HG03378 (cell line): ENCODE results near the gene CD3G.

ENCODE experiments used
- ATAC-seq: cut with Tn5 transposase; IDR thresholded peaks from one replicate; pipeline ENCODE4 v1.9.1; 2021; ENCODE audit warnings: mild to moderate bottlenecking, moderate library complexity; ENCODE audit not compliant: unreplicated experiment

CD3G gene

DNA sequence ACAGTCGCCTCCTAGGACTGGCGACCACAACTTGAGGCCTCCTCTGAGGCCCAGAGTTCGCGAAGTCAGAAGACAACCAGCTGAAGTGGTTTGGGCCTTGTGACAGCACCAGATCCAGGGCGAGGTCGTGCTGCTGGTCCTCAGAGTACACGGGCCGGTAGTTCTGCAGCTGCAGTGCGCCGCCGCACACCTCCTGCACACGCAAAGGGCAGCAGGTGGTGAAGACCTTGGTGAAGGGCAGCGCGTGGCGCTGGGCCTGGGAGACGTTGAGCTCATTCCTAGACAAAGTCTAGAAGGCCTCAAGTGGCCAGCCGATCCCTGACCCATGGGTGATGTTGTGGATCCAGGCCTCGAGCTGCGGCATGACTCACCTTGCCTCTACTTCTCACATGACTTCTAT lies 21.4 kb upstream of the CD3G start:
- no peak for ATAC-seq

DNA sequence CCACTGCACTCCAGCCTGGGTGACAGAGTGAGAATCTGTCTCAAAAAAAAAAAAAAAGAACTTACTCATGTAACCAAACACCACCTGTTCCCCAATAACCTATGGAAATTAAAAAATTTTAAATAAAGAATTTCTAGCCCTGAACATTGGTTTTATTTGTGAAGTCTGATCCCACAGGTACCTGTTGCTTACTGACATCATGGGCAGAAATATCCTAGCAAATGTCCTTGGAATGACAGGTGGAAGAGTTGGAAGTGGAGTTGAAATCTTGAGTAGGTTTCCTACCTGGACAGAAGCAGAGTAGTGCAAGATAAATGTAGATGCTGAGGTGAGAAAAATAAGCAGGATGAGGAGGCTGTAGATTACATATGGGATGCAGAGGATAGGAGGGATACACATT lies 18.9 kb upstream of the CD3G start:
- ATAC-seq: no peak

DNA sequence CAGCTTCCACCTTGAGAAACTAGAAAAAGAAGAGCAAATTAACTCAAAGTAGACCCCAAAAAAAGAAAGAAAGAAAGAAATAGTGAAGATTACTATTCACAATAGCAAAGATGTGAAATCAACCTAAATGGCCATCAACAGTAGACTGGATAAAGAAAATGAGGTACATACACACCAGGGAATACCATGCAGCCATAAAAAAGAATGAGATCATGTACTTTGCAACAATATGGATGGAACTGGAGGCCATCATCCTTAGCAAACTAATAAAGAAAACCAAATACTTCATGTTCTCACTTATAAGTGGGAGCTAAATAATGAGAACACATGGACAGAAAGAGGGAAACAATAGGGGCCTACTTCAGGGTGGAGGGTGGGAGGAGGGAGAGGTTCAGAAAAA lies 15.4 kb upstream of the CD3G start:
- ATAC-seq: no peak

DNA sequence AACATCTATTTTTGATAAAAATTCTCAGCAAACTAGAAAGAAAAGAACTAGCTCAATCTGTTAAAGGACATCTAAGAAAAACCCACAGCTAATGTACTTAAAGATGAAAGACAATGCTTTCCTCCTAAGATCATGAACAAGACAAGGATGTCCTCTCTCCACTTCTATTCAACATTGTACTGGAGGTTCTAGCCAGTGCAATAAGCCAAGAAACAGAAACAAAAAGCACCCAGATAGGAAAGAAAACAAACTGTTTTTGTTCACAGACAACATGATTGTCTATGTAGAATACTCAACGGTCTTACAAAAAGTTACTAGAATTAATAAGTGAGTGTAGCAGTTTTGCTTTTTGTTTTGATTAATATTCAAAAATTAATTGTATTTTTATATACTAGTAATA lies 9.4 kb upstream of the CD3G start:
- ATAC-seq: no peak

DNA sequence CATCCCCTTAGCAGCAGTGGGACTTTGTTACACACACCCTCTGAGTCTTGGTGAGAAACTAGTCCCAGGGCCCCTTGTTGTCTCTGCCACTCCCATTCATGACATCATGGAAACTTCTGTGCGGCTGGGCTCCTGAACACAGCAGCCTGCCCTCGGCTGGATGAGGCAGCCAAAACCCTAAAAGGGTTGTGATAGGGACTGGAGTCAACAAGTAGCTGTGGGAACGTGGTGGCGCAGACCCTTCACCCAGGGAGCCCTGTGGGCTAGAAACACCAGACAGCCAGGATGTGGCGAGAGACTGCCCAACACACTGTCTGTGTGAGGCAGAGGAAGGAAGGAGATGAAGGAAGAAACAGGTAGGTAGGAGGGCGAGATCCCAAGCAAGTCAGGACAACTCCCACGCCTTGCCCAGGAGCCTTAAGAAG lies 5.5 kb upstream of the CD3G start:
- no peak for ATAC-seq

DNA sequence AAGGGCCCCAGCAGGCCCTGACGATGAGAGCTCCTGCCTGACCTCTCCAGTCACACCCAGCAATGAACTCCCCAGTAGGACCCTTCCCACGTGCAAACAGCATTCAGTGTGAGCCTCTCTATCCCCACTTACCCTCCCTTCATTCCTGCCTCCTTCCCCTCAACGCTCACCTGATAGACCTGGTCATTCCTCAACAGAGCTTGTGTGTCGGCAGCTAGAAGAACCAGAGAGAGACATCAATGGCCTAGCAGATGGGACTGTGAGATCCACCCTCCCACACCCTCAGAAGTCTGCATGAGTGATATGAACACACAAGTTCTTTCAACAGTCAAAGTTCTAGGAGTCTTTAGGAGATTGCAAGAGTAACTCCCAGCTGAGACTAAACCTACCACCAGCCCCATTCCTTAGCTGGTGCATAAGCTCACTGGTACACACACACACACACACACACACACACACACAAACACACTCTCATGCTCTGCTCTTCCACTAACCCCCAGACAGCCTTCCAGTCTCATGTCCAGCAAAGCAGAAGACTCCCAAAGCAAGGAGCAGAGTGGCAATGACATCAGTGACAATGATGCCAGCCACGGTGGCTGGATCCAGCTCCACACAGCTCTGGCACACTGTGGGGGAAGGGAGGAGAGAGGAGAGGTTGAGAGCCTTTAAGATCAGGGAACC lies 4.7 kb upstream of the CD3G start:
- no peak for ATAC-seq

DNA sequence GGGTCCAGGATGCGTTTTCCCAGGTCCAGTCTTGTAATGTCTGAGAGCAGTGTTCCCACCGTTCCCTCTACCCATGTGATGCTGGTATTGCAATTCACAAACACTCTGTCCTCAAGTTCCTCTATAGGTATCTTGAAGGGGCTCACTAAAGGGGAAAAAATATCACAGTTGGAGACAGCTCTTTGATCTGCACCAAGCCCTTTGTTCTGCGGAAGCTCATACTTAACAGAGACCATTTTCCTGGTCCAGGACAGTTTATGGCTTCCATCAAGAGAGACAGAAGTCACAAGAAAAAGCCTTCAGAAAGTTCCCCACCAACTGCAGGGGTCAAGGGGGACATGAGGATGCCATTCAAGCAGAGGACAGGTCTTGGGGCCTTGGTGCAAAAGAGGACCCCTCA lies 3.7 kb upstream of the CD3G start:
- ATAC-seq: no peak

DNA sequence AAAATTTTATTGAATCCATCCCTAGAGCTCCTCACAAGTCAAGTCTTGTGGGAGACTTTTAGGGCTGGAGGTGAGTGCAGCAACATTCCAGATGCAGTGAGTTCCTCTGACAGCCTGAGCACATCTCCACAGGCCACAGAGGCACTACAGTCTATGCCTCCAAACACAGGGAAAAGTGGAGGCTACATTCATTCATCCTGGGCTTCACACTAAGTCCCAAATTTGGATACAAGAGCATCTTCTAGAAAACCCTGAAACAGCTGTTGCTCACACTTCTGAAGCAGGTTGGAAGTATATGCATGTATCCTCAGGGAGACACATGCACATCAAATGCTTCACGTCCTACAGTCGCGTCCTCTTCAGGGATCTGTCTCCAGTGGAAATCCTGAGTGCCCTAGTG lies 2.9 kb upstream of the CD3G start:
- no peak for ATAC-seq

DNA sequence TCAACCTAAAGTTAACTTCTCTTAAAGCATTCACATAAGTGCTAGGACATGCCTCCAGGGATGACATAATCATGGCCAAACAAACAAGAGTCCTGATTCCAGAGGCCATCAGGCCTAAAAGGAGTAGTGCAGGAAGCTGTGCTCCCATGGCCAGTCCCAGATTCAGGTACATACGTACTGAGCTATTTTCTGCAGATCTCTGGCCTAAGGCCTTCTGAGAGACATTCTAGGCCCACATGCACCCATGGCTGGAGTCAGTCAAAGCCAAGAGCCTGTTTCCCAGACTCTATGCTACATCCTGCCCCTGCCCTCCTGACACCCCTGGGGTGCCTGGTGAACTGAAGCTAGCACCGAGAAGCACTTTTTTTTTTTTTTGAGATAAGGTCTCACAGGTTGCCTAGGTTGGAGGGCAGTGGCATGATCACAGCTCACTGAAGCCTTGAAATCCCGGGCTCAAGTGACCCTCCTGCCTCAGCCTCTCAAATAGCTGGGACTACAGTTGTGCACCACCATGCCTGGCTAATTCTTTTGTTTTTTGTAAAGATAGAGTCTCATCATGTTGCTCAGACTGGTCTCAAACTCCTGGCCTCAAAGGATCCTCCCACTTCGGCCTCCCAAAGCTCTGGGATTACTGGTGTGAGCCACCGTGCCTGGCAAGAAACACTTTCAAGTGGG lies 2.2 kb upstream of the CD3G start:
- ATAC-seq: no peak

DNA sequence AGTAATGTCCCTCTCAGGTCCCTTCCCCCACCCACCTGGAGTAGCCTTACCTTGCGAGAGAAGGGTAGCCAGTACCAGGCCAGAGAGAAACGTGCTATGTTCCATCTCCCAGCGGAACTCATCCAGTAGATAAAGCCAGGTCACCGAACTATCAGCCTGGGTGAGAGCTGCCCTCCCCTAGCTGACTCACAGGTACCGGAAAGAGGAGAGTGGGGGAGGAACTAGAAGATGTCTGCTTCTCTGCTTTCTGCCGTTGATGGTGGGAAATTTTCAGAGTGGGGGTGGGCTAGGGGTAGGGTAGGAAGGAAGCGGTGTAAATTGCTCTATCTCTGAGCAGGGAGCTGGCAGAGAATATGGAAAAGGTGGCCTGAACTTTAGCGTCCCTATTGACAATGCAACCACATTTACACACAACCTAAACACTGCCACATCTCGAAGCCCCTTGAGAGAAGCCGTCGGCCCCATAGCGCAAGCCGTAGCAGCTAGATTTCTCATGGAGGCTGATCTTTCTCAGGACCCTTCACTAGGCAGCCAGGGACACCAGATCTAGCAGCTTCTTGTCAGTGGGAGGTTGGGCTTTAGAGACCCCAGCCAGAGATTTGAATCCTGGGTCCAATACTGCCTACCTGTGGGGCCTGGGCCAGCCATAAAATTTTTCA lies 1.5 kb upstream of the CD3G start, which contains the start of gene CD3D:
Gene CD3D (minus strand): TSS at position 203 of the 659 bp plus-strand sequence. CDS start 98 bp downstream, at position 105.
- no peak for ATAC-seq

DNA sequence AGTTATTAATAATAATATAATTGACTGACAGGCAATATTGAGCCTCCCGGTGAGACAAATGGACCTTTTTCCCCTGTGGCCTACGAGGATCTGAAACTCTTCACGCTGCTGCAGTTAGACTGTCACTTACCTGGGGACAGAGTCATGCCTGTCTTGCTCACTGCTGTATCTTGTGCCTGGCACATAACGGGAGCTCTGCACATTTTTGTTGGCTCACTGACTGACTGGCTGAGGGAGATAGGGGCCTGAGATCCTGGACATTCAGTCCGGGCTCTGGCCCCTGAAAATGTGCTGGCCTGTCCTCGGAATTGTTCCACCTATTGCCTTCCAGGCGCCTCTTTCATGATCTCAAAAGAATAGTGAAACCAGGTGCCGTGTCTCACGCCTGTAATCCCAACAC lies 896 bp upstream of the CD3G start:
- no peak for ATAC-seq

DNA sequence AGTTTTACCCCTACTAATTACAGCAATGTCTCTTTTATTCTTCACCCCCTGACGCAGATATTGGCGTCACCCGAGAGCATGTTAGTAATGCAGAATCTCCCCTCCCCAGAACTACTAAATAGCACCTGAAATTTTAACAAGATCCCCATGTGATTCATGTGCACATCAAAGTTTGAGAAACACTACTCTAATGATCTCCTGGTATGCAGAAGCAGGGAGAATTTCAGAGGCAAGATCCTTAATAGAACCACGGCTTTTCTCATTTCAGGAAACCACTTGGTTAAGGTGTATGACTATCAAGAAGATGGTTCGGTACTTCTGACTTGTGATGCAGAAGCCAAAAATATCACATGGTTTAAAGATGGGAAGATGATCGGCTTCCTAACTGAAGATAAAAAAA lies 5.3 kb downstream of the CD3G start:
- ATAC-seq: no peak

DNA sequence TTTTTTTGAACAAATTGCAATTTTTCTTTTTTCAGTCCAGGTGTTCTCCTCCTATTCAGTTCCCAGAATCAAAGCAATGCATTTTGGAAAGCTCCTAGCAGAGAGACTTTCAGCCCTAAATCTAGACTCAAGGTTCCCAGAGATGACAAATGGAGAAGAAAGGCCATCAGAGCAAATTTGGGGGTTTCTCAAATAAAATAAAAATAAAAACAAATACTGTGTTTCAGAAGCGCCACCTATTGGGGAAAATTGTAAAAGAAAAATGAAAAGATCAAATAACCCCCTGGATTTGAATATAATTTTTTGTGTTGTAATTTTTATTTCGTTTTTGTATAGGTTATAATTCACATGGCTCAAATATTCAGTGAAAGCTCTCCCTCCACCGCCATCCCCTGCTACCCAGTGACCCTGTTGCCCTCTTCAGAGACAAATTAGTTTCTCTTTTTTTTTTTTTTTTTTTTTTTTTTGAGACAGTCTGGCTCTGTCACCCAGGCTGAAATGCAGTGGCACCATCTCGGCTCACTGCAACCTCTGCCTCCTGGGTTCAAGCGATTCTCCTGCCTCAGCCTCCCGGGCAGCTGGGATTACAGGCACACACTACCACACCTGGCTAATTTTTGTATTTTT lies 9.1 kb downstream of the CD3G start:
- no peak for ATAC-seq

DNA sequence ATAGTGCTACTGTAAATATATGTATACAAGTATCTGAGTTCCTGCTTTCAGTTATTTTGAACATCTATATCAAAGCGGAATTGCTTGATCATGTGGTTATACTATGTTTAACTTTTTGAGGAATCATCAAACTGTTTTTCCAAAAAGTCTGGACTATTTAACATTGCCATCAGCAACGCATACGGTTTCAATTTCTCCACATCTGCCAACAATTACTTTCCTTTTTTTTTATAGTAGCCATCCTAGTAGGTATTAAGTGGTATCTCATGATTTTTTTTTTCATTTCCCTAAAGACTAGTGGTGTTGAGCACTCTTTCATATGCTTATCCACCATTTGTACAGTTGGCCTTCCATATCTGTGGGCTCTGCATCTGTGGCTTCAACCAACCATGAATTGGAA lies 13.9 kb downstream of the CD3G start:
- no peak for ATAC-seq

DNA sequence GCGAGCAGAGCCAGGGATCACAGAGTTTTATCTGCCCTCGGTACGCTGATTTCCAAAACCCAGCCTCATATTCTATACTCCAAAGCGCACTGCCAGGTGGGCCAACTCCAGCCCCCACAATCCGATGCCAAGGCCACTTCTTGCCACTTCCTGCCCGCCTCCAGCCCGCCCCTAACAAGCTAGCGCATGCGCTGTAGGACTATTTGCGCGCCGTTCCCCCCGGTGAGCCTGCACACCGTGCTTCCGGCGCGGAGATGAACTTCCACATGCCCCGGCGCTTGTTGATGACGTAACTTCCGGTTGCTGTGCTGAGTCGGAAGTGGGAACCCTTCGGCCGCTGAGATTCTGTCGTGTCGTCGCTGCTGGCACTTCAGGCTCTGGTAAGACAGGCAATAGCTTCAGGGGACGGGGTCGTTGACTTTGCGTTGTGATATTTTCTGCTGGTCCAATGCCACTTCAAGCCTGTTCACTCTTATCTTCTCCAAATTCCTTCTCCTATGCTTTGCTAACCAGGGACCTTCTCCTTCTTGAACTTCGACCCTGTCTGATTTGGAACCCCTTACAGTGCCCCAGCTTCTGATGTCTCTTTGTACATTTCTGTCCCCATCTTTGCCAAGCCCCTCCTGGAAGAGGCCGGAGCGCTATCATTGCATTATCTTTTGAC lies 15.3 kb downstream of the CD3G start, which contains the start of gene UBE4A:
Gene UBE4A (plus strand): TSS at position 306 of the 664 bp plus-strand sequence. CDS start 5,481 bp downstream, outside the sequence.
- ATAC-seq: peak; percentile 65

DNA sequence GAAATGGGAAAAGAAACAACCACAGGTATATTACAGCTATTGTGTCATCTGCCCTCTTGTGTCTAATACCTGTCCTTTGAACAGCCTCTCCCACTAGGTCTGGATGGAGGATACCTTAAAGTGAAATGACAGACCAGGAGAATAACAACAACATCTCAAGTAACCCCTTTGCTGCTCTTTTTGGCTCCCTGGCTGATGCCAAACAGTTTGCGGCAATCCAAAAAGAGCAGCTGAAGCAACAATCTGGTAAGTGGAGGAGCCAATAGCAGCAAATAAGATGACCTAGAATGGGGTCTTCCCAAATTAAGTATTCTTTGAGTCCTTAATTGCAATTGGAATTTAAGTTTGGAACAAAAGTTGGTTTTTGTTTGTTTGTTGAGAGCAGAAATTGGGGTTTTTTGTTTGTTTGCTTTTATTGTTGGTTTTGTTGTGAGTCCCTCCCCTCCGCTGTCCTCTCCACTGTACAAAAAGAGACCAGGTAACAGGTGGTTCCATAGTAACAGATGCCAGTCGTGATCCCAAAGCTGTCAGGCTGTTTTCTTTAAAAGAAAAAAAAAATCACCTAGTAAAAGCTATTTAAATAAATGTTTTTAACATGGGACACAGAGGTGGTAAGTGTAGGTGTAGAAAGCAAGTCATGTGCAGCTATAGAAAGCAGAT lies 20.9 kb downstream of the CD3G start:
- no peak for ATAC-seq

DNA sequence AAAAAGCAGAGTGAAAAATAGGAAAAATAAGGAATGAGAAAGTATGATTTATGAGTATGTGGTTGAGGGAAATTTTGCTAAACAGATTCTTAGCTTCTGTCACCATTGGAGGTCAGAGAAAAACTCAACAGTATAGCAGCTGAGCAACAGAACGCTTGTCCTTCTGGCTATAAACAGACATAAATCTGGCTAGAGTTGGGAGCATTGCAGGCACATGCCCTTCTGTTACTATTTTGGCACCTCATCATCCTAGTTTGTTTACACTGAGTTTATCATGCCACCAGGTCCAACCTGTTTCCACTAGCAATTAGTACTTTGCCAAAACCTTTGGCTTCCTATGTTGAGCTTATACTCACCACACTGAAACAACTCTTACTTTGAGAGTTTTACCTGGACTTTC lies 22.1 kb downstream of the CD3G start:
- ATAC-seq: no peak

DNA sequence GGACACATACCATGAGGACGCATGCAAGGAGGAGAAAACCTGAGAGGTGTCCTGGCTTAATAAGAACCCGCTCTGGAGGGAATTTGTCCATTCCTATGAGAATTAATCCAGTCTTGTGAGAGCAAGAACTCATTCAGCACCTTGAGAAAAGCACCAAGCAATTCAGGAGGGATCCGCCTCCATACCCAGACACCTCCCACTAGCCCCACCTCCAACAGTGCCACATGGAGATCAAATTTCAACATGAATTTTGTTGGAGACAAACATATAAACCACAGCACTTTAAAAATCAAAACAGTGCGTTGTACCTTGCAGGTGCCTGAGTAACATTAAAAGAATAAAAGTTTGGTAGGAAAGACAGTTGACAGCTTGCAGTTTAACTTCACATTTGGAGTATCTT lies 26.6 kb downstream of the CD3G start:
- no peak for ATAC-seq

DNA sequence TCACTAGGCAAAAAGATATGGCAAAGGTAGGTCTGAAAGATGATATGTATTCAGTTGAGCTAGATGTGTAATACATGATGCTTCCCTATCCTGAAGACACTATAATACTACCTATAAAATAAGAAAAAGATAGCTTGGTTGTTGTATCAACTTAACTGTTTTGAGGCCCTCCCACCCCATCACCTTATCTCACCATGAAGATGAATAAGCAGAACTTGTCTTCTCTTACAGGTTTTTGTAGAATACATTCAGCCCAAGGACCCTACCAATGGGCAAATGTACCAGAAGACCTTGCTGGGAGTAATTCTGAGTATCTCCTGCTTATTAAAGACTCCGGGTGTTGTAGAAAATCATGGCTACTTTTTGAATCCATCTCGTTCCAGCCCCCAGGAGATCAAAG lies 29.1 kb downstream of the CD3G start:
- ATAC-seq: no peak

DNA sequence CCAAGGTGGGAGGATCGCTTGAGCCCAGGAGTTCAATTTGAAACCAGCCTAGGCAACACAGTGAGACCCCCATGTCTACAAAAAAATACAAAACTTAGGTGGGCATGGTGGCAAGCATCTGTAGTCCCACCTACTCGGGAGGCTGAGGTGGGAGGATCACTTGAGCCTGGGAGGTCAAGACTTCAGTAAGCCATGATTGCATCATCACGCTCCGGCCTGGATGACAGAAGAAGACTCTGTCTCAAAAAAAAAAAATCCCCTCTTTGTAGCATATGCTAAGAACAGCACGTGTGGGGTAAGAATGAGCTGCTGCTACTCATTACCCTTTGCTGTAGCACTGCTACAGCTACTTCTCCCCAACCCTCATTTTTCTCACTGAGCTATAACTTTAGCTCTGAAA lies 29.7 kb downstream of the CD3G start:
- no peak for ATAC-seq

DNA sequence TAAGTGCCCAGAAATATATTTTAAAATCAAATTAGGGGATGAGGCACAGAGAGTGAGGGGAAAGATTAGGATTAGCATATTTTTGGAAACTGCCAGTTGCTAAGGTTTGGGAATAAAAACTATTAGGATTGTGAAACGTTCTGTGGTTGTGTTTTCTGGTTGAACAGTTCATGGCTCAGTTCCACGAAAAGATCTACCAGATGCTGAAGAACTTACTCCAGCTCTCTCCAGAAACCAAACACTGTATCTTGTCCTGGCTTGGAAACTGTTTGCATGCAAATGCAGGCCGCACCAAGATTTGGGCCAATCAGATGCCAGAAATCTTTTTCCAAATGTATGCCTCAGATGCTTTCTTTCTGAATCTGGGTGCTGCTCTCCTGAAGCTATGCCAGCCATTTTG lies 30.6 kb downstream of the CD3G start:
- ATAC-seq: no peak
